ENCODE results near the gene COG5.

The COG5 gene

DNA sequence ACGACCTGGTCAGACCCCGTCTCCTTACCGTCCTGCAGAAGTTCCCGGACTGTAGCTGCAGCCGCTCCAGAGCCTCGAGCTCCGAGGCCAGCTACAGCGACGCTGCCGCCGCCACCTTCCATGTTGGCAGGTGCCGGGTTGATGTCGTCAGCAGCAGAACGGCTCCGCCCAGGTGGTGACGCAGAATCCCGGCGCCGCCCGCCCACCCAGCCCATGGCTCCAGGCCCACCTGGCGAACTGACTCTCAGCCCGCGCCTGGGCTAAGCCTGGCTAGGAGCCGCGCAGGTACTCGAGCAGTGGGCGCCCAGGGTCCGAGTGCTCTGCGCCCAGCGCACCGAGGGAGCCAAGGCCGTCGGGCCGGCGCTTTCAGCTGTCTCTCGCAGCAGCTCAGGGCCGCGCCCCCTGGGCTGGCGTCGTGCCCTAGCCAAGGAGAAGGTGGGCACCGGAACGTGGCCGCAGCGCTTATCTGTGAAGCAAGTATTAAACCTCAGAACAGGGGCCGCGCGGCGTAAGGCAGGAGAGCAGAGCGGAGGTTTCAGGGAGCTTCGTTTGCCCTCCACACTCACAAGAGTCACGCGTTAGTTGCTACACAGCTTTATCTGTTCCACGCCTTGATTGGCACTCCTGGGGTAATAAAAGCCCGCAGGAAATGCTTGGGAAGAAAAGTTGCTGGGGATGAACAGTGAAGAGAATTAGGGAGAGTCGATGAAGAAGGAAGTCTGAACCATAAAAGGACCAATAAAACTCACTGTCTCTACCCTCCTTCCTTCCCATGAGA lies at the start of gene COG5, which contains the start of gene DUS4L:
TSS of gene COG5 (minus strand) at position 146 of the 778 bp plus-strand sequence. CDS start at position 122, 24 bp downstream.
TSS of gene DUS4L (plus strand) at position 197 of the 778 bp plus-strand sequence. CDS start 3,100 bp downstream, outside the sequence.
- peak; percentile 77 for DNase-seq

DNA sequence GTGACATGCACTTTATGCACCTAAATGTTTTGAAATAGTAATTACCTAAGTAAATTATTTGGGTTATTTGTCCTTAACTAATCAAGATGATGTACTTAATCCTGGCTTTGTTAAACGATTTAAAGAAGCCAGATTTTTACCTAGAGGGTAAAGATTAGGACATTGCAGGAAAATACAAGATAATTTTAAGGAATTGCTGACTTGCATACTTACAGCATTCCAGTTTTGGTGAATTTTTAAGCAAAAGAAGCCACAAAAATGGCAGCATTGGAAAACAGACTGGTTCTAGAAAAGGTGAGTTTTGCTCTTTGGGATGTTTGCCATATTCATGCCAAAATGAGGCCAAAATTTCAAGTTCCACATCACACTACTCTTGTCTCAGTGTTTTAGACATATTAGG lies 49.7 kb upstream of the COG5 start:
- no peak for DNase-seq

DNA sequence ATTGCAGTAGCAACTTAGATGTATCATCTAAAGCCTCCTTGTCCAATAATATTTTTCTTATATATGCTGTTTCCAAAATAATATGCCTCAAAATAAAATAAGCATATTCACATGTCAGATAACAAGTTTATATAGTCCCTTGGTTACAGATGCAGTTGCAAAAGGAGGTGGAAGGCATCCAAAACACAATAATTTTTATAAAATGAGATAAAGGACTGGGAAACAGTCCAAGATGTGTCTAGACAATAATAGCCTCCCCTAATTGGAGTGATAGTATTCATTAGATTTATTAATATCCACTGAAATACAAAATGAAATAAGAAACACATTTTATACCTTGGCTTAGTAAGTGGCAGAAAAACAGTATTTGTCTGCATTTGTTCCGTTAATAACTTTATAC lies 46.6 kb upstream of the COG5 start:
- DNase-seq: no peak

DNA sequence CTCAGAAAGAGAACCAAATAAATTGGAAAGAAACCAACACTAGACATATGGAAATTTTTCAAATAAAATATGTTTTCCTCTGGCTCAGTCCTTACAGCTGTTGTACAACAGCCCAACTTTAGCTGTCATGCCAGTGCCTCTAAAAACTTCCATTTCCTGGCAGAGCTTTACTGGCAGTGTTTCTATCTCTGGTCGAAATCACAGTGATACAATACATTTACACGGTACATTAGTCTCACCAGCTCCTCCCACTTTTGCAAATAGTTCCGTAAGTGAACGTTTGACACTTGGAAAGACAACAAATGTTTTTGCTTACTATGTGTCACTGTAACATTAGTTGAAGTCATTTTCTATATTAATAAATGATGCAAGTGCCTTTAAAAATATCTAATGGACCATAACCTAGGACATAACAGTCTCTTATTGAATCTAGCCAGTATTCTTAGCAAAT lies 46.1 kb upstream of the COG5 start:
- DNase-seq: no peak

DNA sequence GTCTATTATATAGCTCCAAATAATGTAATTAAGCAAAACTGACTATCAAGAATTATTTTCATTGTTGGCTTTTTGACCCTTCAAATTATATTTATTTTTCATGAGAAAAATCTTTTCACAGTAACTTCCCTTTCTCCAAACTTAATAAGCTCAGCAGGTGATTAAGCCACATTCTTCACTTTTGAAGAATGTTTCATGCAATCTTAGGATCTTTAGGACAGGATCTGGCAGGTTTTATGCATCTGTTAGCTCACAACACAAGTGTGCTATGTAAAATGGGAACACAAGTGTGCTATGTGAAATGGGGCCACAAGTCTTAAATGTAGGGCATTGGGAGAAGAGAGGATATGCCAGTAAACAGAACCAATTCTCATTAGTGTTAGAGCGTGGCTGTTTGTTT lies 42.6 kb upstream of the COG5 start:
- no peak for DNase-seq

DNA sequence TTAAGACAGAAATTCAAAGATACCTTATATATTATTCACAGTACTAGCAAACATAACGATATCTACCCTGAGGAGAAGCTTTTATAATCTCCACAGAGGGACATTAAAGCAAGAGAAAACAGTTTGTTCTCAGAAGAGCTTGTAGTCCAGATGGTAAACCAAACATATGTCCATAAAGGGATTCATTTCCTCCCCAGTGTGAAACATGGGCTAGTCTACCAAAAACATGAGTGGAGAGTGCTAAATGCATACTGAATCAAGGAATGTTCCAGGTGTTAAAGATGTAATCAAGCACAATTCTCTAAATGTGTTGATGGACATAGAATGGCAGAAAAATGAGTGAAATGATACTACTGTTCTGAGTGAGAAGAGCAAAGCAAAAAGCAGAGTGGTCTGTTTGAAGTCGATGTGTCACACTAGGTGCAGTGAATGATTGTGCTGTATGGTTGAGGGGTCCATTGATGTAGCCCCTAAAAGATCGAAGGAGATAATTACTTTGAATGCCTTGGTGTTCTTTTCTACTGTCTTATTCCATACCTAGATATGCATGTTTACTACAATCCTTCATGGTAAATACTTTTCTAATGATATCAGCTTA lies 41.6 kb upstream of the COG5 start:
- DNase-seq: no peak

DNA sequence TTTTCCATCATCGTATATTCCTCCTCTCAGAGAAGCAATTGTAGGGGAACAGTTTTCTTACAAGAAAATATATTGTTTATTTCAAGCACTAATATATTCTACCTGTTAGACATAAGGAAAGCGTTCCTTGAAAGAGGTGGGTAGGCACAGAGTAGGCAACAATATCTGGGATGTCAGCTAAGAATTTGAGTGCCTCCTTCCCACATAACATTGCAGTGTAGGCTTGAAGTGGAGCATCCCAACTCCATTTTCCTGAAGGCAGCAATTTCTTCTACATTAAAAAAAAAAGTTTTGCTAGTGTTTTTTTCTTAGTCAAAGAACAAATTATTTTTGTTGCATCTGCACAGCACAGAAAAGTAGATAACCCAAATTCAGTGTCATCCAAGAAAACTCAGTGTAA lies 37.1 kb upstream of the COG5 start:
- DNase-seq: no peak

DNA sequence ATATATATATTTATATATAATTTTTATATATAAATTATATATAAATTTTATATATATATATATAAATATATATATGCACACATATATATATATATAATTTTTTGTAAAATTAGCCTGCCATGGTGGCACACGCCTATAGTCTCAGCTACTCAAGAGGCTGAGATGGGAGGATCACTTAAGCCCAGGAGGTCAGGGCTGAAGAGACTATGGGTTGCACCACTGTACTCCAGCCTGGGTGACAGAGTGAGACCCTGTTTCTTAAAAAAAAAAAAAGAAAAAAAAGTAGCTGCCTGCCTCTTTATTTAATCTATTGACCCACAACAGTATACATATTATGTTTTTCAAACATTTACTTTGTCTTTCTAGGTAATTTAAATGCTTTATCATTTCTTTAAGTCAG lies 35.5 kb upstream of the COG5 start:
- DNase-seq: no peak

DNA sequence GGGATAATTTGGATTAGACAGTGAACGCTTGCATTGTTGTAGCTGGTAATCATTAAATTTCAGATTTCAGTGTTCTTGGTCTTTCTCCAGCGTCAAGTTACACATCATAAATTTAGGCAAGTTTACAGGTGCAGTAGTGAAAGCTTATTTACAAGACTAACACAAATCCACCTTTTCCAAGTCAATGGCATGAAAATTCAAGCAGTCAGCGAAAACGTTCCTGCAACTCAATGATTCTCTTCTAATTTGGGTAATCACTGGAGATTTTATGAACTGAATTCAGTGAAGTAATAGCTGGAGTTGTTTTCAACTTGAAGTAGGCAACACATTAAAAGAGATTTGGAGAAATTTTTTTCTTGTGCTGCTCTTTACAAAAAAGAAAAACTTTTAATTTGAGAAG lies 34.2 kb upstream of the COG5 start:
- DNase-seq: no peak

DNA sequence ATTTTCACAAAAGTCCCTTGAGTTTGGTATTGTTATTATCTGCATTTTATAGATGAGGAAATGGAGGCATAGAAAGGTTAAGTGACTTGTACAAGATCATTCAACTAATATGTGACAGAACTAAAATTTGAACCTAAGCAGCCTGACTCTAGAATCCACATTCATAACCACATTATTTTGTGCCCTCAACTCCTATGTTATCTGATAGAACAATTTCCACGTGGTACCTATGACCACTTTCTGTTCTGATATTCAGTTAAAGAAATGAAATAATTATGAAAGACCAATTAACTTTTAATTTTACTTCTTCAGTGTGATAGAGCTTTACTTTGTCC lies 33.8 kb upstream of the COG5 start:
- DNase-seq: no peak

DNA sequence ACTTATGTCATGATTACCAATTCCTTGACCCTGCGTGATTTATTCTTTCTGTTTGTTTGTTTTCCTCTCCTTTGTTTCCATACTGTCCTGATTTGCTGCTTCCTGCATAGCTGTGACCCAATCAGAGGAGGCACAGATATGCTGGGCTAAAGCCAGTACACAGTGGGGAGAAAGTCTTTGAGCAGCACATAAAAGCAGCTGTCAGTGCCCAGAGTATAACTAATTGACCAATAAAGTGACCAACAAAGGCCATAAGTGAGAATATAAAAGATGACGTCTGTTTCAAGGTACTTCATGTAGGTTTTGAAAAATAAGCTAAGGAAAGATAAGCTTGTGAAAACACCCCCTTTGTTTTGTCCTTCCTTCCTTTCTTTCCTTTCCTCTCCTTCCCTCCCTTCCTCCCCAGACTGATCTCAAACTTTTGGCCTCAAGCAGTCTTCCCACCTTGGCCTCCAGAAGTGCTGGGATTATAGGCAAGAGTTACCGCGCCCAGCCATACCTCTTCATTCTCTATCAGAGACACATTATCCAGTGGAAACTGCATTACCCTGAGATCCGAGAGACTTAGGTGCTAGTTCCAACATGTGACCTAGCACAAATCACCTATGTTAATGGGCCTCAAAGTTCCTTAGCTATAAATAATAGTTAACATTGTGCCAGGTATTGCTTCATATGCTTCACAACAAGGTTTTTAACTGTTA lies 33.3 kb upstream of the COG5 start:
- DNase-seq: peak; percentile 29

DNA sequence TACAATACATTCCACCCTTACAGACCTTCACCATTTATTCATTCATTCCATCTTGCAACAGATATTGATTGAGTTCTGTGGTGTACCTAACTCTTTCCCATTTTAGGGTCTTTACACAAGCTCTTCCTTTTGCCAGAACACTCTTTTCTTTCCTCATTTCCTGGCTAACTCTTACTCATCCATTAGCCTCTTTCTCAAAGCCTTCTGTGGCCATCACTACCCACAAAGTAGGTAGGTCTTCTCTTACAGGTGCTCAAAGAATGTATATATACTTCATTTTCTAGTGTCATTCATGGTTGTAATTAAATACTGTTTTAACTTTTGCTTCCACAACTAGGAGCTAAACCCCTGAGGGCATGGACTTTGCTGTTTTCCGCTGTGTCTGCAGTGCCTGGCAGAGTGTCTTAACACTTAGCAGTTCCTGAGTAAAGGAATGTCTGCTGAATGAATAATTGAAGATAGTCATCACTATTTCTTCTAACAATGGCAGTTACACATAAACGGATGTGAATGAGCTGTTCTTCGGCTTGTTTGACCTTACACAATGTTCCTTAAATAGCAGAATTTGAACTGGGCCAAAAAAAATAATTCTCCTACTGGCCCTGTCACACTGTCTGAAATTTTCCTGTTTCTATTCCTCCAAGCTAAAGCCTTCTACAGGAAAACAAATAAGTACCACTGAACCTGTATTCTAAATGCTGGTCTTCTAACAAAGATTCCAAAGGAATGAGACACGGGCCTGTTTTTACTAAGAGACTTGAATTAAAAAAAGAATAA lies 31.4 kb upstream of the COG5 start:
- peak; percentile 98 for DNase-seq

DNA sequence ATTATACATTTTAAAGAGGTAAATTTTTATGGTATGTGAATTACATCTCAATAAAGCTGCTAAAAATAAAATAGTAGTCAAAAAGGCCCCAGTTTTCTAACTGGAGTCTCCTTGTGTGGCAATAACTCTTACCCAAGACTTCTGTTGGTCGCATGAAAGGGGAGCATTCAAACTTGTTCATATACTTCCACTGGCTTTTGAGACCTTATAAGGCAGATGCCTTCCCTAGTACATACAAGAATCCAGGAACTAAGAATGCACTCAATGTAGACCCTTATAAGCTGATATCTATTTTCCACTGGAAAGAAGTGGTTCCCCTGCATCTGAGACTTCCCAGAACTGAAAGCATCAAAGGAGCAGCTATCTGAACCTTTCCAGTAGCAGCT lies 29.3 kb upstream of the COG5 start:
- DNase-seq: no peak

DNA sequence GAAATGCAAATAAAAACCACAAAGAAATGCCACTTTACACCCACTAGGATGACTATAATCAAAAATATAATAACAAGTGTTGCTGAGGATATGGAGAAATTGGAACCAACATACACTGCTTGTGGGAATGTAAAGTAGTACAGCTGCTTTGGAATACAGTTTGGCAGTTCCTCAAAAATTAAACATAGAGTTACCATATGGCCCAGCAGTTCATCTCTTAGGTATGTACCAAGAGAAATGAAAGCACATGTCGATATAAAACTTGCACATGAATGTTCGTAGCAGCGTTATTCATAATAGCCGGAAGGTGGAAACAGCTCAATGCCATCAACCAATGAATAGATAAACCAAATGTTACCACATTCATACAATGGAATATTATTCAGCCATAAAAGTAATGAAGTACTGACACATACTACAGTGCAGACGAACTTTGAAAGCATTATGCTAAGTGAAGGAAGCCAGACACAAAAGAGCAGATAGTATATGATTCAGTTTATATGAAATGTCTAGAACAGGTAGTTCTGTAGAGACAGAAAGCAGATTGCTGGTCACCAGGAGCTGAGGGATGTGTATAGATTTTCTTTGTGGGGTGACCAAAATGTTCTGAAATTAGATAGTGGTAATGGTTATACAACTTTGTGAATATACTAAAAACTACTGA lies 28.8 kb upstream of the COG5 start:
- peak; percentile 98 for DNase-seq

DNA sequence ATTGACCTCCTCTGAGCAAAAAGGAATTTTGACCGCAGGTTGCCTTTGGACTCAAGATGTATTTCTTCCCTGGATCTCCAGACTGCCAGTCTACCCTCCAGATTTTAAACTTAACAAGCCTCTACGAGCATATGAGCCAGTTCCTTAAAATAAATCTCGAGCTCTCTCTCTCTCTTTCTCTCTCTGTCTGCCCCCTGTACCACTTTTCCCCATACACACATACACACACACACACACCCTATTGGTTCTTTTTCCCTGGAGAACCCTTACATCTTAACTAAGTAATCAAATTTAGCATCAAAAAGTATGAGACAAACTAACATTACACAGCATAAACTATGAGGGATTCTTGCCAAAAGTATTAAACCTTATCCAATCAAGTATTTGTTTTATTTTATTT lies 27.7 kb upstream of the COG5 start:
- DNase-seq: peak; percentile 36

DNA sequence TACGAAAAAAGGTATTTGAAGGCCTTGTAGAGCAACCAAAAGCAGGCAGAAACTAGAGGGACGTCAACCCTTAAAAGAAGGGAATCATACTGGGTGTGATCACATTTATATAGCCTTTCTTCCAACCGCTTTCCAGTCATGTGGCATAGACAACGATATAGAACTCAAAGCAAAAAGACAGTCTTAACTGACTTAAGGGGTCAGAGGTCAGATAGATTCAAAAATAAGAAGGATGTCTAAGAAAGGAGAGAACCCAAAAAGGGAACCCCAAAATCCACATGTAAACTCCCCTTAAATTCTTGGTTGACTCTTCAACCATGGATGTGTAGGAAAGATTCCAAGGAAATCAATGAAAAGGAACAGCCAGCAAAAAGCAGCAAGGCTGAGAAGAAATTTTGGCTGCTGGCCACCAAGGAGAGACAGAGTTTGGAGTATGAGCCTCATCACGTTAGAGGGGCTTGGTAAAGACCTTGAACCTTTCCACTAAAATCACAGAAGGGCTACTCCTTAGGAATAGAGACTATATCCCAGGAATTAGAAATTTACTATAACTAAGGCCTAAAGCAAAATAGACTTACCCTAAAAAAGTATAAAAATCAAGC lies 24.9 kb upstream of the COG5 start:
- DNase-seq: no peak

DNA sequence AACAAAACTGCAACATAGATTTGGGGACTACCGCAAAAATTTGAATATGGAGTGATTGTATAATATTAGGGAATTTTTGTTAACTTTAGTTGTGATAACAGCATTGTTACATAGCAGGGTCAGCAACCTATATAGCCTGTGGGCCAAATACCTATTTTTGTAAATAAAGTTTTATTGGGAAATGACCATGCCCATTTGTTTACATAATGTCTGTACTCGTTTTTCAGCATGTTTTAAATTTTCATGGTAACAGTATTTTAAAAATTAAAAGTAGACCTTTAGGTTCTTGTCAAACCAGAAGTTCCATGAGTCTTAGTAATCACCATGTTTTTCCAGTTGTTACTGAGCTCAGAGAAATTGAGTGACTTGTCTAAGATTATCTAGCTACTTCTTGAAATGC lies 21.0 kb upstream of the COG5 start:
- no peak for DNase-seq

DNA sequence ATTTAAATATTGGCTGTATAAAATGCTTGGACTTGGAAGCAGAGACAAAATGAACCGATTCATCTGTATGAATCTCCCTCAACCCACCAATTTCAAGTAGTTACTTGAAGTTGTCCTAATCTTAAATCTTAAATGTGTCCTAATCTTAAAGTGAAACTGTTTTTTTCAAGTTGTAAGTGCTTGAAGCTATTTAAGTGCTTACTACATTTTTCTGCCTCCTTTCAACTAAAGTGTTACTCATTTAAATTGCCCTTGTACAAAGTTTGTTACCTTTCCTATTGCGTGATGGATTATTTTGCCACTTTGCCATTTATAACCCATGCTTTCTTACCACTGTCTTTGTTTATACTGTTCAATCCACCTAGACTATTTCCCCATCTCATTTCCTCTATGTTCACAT lies 19.2 kb upstream of the COG5 start:
- no peak for DNase-seq

DNA sequence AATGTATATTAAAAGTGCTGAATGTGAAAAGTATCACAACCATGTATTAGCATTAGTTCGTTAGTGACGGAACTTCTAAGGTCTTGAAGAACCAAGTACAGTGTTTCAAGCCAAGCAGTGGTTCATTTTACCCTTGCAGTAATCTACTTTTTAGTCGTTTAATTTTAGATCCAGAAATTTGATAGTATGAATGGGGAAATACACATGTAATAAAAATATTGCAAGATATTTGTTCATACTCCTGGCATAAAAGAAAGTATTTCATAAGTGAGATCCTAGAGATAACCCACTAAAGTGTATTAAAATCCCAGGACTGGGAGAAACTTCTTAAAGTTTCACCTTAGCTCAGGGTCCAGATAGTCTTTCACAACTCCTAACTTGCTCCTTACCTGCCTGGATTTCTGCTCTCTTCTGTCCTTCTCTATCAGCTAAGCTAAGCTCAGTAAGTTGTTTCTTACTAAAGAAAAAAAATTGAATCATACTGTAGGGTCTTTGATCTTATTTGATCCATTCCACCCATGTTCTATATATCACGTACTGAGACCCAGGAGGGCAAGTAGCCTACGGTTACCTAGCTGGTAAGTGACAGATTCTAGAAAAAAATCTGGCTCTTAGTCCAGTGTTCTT lies 17.8 kb upstream of the COG5 start:
- no peak for DNase-seq

DNA sequence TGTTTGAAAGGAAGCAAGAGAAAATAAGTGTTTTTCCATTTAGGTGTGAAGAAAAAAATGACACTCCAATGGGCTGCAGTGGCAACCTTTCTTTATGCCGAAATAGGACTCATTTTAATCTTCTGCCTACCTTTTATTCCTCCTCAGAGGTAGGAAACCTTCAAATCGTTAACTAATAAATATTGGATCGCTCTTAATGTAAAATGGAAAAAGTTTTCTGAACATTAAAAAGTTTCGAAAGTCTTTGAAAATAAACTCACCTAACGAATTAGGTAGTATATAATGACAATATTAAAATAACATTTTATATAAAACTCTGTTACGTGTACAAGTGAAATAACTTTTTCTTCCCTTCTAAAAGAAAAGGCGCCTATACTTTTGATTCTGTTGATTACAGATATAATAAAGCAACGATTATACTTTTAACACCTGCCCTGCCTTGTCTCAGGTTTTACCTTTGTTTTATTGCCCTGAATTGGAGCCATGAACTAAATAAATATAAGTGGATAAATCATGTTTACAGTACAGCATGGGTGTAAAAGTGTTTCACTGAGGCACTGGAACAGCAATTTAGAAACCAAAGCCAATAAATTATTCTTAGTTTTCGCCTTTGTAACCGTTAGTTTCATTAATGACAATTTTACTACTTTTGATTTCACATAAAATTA lies 17.1 kb upstream of the COG5 start:
- DNase-seq: no peak

Data from HCEC 1CT (cell line).